ENCODE measurements around the gene LATS2. TPM values are rescaled to one million over a fixed set of nuclear protein-coding genes. Genes with fewer than 3 reads are reported as not detected.

Gene LATS2
- total RNA-seq, 4 donors from 2014 or later, result 3.7 to 9.9 (median 6.5) TPM

DNA sequence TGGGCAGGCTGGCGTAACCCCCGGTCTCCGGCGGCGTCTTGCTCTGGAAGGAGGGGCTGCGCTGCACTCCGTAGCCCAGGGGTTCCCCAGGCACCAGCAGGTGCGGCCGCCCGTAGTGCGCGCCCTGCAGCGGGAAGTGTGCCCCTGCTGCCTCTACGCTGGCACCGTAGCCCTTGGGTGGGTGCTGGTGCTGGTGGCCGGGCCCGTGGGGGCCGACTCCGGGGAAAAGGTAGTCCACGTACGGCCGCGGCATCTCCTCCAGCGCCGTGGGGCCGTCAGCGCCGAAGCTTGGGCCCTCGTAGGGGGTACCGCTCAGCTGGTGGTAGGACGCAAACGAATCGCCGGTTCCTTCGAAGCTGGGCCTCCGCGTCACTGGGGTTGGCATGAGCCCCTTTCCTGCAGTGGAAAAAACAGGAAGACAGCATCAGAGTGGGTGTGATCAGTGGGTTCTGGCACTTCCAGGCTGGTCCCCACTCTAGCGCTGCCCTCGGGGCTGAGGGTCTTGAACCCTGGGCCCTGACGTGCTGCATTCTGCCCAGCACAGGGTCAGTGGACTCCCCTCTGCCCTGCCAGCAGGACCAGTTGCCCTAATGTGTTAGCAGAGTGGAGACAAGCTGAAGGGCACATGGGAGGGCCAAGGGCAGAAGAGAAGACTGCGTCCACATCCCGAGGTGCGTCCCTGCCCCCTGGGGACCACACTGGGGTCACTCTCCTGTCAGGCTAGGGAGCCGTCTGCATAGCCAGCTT, 72.3 kb downstream of the LATS2 start:
- no peaks in the 10 kb centered on the region for H3K4me1 ChIP-seq
- TF ChIP-seq POLR2A (IDR thresholded peaks at IDR 0.05), result no peak
- TF ChIP-seq CTCF (IDR thresholded peaks at IDR 0.05), result no peak
- peaks cover 0 to 3% (median 0%) of the 10 kb centered on the region in 4 donors for H3K9me3 ChIP-seq
- no peak for DNase-seq
- H3K36me3 ChIP-seq, result peaks cover 0 to 28% (median 0%) of the 10 kb centered on the region in 3 donors
- H3K4me3 ChIP-seq, result no peak overlapping the region
- H3K27me3 ChIP-seq, result no peaks in the 10 kb centered on the region
- no peak overlapping the region for H3K27ac ChIP-seq

DNA sequence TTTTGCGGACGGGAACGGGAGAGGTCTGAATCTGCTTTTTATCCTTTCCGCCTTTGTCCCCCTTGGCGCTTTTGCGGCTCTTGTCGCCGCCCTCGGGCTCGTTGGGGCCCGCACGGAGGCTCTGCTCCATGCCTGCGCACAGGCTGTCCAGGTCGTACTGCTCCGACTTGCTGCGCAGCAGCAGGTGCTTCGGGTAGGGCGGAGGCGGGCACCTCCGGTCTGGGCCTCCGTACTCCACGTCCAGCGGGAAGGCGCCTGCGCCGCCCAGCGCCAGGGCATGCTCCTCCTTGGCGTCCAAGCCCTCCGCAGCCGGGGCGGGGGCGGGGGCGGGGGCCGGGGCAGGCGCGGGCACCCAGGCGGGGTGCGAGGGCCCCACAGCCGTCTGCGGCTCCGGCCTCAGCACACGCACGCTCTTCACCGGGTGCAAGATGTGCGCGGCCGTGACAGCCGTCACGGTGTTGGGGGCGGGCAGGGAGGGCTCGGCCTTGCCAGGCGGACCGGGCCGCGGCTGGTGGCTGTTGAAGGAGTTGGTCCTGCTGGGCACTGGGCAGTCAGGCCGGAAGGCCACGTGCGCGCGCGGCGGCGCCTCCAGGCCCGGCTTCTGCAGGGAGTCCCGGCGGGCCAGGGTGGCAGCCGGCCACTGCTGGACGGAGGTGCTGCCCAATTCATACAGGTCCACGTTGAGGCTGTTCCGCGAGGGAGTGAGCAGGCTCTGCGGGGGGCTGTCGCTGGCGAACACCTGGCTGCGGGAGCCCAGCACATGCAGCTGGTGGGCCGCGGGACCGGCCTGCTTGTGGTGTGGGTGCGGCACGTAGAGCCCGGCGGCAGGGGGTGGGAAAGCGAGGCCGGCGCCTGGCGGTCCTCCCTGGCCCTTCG, 73.1 kb downstream of the LATS2 start:
- no peaks in the 10 kb centered on the region for H3K4me1 ChIP-seq
- H3K27ac ChIP-seq, result no peak overlapping the region
- H3K27me3 ChIP-seq, result no peaks in the 10 kb centered on the region
- TF ChIP-seq POLR2A (IDR thresholded peaks at IDR 0.05) (no peak), CTCF (IDR thresholded peaks at IDR 0.05) (no peak)
- no peak overlapping the region for H3K4me3 ChIP-seq
- H3K36me3 ChIP-seq, result peaks cover 0 to 34% (median 0%) of the 10 kb centered on the region in 3 donors
- peaks cover 0 to 3% (median 0%) of the 10 kb centered on the region in 4 donors for H3K9me3 ChIP-seq
- no peak for DNase-seq

GRCh38 chr13:20987599-20987998, 73.8 kb downstream of the LATS2 start:
- Histone ChIP-seq H3K9me3 (peaks cover 0 to 3% (median 0%) of the 10 kb centered on the region in 4 donors), H3K36me3 (peaks cover 0 to 35% (median 0%) of the 10 kb centered on the region in 3 donors), H3K27me3 (no peaks in the 10 kb centered on the region), H3K4me1 (no peaks in the 10 kb centered on the region), H3K27ac (no peak overlapping the region), H3K4me3 (no peak overlapping the region)
- DNase-seq, result no peak
- TF ChIP-seq POLR2A (IDR thresholded peaks at IDR 0.05) (no peak), CTCF (IDR thresholded peaks at IDR 0.05) (no peak)

- no peak for DNase-seq
- no peak for TF ChIP-seq POLR2A (IDR thresholded peaks at IDR 0.05)
- no peak for TF ChIP-seq CTCF (IDR thresholded peaks at IDR 0.05)
- peaks cover 0 to 3% (median 0%) of the 10 kb centered on the region in 4 donors for H3K9me3 ChIP-seq
- no peak overlapping the region for H3K4me3 ChIP-seq
- no peak overlapping the region for H3K27ac ChIP-seq
- no peaks in the 10 kb centered on the region for H3K27me3 ChIP-seq
- H3K36me3 ChIP-seq, result peaks cover 0 to 53% (median 0%) of the 10 kb centered on the region in 3 donors
- no peaks in the 10 kb centered on the region for H3K4me1 ChIP-seq
Observed at GRCh38 chr13:20984879-20985278, 76.5 kb downstream of the LATS2 start.

DNA sequence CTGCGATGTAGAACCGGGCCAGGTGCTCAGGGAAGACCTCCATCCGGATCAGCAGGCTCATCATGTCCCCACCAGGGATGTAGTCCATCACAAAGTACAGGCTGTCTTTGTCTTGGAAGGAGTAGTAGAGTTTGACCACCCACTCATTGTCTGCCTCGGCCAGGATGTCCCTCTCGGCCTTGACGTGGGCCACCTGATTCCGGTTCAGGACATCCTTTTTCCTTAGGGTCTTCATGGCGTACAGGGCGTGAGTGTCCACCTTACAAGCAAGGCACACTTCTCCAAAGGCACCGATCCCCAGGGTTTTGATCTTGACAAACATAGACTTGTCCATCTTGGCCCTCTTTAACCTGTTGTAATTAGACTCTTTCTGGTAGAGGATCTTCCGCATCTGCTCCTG, 78.0 kb downstream of the LATS2 start:
- Histone ChIP-seq H3K27me3 (no peaks in the 10 kb centered on the region), H3K27ac (no peak overlapping the region), H3K36me3 (peaks cover 0 to 46% (median 0%) of the 10 kb centered on the region in 3 donors), H3K4me3 (no peak overlapping the region), H3K4me1 (no peaks in the 10 kb centered on the region), H3K9me3 (no peaks in the 10 kb centered on the region)
- DNase-seq, result peak in 1 of 3 donors; percentile 27
- TF ChIP-seq POLR2A (IDR thresholded peaks at IDR 0.05) (no peak), CTCF (IDR thresholded peaks at IDR 0.05) (no peak)

Measured in Peyer's patch (tissue), 4 donors.